Islet precursor cell (in vitro differentiated cells): ENCODE results near the gene GPC6.
A peak's percentile ranks its signal among the peaks of the same experiment; 100 is the strongest.

Source experiments
- DNase-seq: peaks from one replicate; pipeline ENCODE4 v3.0.0-alpha.2; 2018

The GPC6 gene

GRCh38 chr13:94408314-94409036, 1181.9 kb downstream of the GPC6 start:
- DNase-seq: no peak

DNA sequence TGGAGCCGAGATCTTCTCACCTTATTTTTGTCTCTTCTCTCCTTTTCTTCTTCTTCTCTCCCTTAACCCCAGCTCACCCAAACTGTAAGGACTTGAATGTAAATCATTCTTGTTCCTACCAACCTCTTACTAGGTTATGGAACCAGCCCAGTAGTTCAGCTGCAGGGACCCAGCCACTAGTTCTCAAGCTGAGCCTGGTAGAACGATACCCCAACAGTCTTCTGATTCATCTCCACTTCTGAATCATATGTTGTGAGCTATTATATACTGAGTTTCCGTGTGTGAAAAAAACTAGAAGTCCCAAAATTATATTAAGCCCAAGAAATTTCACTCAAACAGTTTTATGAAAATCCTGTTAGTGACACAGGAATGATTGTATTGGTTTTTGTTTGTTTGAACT, 1185.1 kb downstream of the GPC6 start:
- DNase-seq: no peak

DNA sequence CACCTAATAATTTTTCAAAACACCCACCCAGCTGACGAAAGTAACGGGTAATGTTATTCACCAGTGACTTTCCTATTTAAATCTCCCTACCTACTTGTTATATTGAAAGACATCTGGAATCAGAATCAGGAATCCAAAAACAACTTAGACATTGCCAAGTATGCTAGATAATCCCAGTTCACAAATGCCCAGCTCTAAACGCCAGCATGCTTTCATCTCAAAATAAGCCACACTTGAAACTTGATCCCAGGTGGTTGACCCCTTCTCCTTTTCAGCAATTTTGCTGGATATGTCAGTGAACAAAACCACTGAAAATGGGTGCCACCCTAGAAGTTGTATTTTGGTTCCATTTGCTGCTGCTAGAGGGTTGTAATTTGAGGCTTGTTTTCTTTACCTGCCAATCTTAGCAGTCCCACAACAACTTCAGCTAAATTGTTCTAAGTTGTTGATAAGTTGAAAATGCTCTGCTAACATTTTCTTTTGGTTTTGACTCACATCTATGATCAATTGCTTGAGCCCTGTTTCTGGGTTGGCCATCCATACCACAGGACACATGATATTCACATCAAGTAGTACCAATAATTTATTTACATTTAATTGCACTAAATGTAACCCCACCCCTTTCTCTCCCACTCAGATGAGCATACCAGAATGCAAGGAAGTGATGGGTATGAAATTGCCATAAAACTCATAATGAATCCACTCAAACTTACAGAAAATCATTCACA, 1186.4 kb downstream of the GPC6 start:
- DNase-seq: no peak

DNA sequence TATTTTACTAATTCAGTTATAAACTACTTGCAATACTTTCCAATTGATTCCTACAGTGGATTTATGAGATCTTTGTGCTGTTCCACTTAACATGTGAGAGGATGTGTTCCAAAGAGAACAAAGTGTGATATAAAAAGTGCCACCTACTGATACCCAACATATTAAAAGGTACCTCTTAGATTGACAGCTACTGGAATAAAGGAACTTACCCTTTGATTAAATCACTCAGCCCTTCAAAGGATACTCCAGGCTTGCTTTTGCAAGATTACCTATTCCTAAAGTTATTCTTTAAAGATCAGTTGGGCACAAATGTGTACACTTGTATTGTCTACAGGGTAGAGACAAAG, 1187.0 kb downstream of the GPC6 start:
- no peak for DNase-seq

DNA sequence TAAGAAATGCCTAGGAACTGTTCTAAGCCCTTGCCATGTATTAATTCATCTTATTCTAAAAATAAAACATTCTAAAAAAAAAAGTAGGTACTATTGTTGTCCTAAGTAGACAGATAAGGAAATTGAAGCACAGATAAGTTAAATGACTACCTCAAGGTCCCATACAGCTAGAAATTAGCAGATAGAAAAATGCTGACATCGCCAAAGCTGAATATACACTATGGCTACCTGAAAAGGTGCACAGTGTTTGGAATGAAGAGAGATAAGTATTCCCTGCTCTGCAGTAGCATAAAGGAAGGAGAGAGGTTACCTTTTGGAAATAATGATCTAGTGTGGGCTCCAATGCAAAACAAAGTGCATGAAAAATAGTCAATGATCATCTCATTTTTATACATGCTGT, 1187.5 kb downstream of the GPC6 start:
- no peak for DNase-seq

GRCh38 chr13:94414708-94415107, 1188.1 kb downstream of the GPC6 start:
- no peak for DNase-seq

- no peak for DNase-seq
These were observed 1189.1 kb downstream of the GPC6 start for GRCh38 chr13:94415500-94416237.

DNA sequence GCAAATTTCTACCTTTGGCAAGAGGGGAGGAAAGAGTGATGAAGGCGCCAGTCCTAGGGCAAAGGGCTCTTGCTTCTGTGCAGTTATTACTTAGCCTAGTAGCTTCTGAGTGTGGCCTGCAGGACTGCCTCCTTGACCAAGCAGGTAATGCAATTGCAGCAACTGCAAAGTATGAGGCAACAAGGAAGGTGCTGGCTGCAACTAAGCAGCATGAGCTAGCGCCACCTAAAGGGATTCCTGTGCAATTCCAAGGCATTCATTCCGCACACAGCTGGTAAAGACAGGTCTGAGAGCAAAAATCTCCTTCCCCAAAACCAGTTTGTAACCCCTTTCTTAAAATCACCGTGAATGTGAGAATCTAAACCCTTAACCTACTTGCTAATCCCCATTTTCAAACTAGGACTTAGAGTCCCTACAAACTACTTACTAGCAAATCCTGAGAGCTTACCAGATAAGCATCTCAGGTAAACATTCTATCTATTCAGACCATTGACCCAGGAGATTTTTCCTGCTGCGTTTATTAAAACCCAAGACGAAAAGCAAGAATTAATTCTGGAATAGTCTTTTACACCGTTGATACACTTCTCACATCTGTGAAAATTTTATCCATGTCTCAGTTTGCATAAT, 1190.0 kb downstream of the GPC6 start:
- DNase-seq: peak; percentile 89

- no peak for DNase-seq
These were observed 1190.7 kb downstream of the GPC6 start for GRCh38 chr13:94417294-94417693.

- DNase-seq: no peak
These were observed 1192.8 kb downstream of the GPC6 start for GRCh38 chr13:94419304-94419924.

DNA sequence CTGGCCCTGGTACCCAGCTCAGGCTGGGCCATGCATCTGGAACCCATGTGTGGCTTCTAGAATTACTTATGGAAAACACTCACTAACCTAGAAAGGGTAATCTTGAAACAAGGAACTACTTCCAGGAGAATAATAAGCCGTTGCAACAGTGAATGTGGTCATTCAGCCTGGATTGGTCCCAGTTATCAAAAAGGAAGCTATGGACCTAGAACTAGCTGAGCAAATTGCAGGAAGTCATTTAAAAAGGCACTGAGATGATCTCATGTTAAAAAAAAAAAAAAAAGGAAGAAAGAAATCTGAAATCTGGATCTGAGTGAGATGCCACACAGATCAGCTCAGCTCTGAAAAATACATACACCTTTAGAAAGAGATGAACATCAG, 1193.3 kb downstream of the GPC6 start:
- DNase-seq: no peak

- DNase-seq: no peak
These were observed 1200.8 kb downstream of the GPC6 start for GRCh38 chr13:94427313-94427953.

DNA sequence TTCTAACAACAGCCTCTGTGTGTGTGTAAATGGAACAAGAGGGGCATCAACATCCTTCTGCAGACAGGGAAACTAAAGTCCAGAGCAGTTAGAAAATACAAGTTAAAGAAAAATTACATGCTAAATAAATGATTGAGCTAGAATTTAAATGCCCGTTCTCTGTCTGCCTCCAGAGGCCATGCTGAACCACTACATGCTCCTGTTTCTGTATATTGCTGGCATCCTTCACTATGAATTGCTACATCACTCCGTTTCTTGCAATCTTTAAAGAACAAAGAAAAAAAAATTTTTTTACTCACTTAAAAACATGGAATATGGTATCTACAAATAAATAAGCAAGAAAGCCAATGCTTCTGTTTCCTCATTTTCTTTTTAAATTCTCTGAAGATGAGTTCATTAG, 1205.0 kb downstream of the GPC6 start:
- DNase-seq: no peak

GRCh38 chr13:94431987-94432386, 1205.4 kb downstream of the GPC6 start:
- no peak for DNase-seq

- peak; percentile 82 for DNase-seq
These were observed 1206.7 kb downstream of the GPC6 start for GRCh38 chr13:94433055-94433961.

DNA sequence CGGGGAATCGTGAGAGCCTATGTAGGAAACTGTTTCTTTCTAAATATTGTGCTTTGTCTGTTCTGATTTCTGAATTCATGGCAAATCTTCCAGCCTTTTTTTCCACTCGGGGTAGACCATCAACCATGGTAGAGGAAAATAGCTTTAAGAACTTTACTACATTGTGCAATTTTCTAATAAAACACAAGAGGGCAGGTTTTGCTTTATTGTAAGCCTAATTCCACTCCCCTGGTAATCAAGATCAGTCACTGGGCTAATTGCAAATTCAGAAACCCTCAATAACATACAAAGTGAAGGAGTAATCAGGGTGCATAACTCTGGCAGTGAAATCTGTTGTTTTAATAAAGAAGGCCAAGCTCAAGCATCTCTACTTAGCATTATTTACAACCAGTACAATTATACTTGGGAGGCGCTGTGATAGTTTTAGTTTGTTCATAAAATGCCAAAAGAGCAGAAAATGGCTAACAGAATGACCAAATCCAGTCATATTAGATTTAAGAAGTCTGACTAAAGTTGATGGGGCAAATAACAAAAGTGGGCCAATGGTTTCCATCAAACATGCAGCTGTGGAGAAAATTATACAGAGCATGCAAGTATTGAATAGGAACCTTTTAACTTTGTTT, 1209.1 kb downstream of the GPC6 start:
- no peak for DNase-seq

- DNase-seq: no peak
These were observed 1218.2 kb downstream of the GPC6 start for GRCh38 chr13:94444826-94445225.

DNA sequence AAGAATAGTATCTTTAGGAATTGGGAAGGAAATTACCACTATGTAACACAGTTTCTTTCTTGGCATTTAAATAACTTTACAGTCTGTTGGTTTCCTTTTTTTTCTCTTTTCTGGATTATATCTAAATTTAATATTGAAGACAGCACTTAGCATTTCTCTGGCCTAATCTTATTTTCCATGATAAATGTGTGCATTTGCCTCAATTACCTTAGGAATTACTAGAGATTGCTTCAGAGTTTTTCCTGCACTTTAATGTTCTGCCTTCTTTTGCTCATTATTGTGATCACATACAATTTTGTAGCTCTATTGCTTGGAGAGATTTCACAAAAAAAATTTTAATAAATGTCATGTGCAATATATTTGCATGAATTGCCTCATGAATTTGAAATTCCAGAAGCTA, 1227.7 kb downstream of the GPC6 start:
- no peak for DNase-seq

DNA sequence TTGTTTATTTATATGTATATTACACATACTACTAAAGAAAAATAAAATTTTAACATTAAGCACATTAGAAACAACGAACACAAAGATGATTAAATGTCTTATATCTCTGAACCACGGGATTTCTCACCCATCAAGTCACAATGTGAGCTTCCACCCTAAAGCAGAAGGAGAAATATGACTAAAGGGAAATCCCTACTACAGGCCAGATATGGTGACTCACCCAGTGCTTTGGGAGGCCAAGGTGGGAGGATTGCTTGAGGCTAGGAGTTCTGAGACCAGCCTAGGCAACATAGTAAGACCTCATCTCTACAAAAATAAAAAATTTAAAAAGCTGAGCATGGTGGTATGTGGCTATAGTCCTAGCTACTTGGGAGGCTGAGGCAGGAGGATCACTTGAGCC, 1228.3 kb downstream of the GPC6 start:
- no peak for DNase-seq

- no peak for DNase-seq
These were observed 1228.8 kb downstream of the GPC6 start for GRCh38 chr13:94455414-94455813.
